Activated B cell treated with CpG ODN at 0.5 μM for 24 hours (primary cell): ENCODE results near the gene AVPR2. TPM values are rescaled to one million over a fixed set of nuclear protein-coding genes. Genes with fewer than 3 reads are reported as not detected.

ENCODE experiments used
- ATAC-seq: fragments of 200-7000 bp; cut with Tn5 transposase; one replicate; pipeline ENCODE4 v1.10.0; 2021; ENCODE audit warnings: low read depth, mild to moderate bottlenecking, moderate library complexity
- CTCF ChIA-PET: fragments of 350-600 bp; sonication (Branson Sonifier 250); formaldehyde crosslinking; loops from one replicate; lab custom pipeline; 2021; ENCODE audit warnings: antibody characterized with exemption; lab: Charles Lee
- POLR2A ChIA-PET: fragments of 350-600 bp; sonication (Branson Sonifier 250); formaldehyde crosslinking; loops from one replicate; lab custom pipeline; 2021; ENCODE audit warnings: antibody characterized with exemption; lab: Charles Lee
- DNase-seq: peaks from one replicate; pipeline ENCODE4 v3.0.0; 2022
- H3K27ac Mint-ChIP-seq: one replicate; pipeline ENCODE4 v1.8.0; 2020; ENCODE audit warnings: mixed read lengths
- H3K27me3 Mint-ChIP-seq: one replicate; pipeline ENCODE4 v1.8.0; 2021; ENCODE audit warnings: mixed read lengths
- H3K36me3 Mint-ChIP-seq: one replicate; pipeline ENCODE4 v1.8.0; 2021; ENCODE audit warnings: low read depth, mixed read lengths
- H3K4me1 Mint-ChIP-seq: one replicate; pipeline ENCODE4 v1.8.0; 2021; ENCODE audit warnings: mixed read lengths
- H3K4me3 Mint-ChIP-seq: one replicate; pipeline ENCODE4 v1.8.0; 2020; ENCODE audit warnings: mild to moderate bottlenecking, mixed read lengths
- H3K9me3 Mint-ChIP-seq: one replicate; pipeline ENCODE4 v1.8.0; 2020; ENCODE audit warnings: mixed read lengths
- intact Hi-C: fragments of 100-400 bp; cut with micrococcal nuclease; formaldehyde crosslinking; loops from one replicate; pipeline ENCODE4 v1.15.1; 2024
- total RNA-seq: library from RNA; stranded (reverse); gene quantifications from 2 replicates; pipeline ENCODE4 v1.2.3, GENCODE V29; 2022
- TF ChIP-seq, protein P1 (sequence below): fragments of 200-600 bp; IDR thresholded peaks from one replicate; pipeline ENCODE4 v1.8.0; 2022; ENCODE audit warnings: antibody characterized with exemption, mild to moderate bottlenecking

The AVPR2 gene
- total RNA-seq, 1 donor from 2014 or later = not detected

DNA sequence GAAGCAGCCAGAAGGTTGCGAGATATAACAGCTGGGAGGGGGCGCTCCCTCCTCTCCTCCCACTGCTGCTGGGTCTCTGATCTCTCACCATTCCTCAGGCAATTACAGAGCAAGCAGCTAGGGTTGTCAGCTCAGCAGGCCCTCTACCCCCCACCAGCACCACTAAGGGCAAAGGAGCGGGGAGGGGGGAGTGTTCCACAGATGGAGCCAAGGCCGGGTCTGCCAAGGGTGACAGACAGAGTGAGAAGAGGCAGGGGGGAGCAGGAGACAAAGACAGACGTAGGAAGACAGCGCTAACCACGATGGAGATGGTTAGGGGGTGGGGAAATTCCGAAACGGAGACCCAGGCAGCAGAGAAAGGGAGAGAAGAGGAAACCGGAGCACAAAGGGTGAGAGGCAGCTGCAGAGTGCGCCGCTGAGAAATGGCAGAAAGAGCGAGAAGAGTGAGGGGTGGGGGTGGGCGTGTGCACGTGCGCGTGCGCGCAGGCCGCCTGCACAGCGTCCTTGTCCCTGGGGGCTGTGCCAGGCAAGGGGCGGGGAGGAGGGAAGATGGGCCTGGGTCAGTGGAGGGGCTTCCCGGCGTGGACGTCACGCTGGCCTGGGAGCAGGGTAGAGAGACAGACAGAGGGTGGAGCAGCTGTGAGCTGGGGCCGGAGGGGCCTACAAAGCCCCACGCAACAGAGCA, 25.4 kb upstream of the AVPR2 start:
- no peak overlapping the region for H3K27ac Mint-ChIP-seq
- H3K36me3 Mint-ChIP-seq = no peaks in the 10 kb centered on the region
- DNase-seq = no peak
- ChIA-PET POLR2A (interaction anchor here (0.5 to 0.6 kb wide), 3 partner anchors 66 to 281 kb away, joined by 3 to 4 read pairs (median 3); no protein-coding TSS in a partner anchor), CTCF (no interaction called here)
- TF ChIP-seq, protein P1, sequence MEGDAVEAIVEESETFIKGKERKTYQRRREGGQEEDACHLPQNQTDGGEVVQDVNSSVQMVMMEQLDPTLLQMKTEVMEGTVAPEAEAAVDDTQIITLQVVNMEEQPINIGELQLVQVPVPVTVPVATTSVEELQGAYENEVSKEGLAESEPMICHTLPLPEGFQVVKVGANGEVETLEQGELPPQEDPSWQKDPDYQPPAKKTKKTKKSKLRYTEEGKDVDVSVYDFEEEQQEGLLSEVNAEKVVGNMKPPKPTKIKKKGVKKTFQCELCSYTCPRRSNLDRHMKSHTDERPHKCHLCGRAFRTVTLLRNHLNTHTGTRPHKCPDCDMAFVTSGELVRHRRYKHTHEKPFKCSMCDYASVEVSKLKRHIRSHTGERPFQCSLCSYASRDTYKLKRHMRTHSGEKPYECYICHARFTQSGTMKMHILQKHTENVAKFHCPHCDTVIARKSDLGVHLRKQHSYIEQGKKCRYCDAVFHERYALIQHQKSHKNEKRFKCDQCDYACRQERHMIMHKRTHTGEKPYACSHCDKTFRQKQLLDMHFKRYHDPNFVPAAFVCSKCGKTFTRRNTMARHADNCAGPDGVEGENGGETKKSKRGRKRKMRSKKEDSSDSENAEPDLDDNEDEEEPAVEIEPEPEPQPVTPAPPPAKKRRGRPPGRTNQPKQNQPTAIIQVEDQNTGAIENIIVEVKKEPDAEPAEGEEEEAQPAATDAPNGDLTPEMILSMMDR = no peak
- ATAC-seq = peak; percentile 10
- H3K4me1 Mint-ChIP-seq = peaks cover 16% of the 10 kb centered on the region
- H3K27me3 Mint-ChIP-seq = peaks cover 21% of the 10 kb centered on the region
- intact Hi-C loops = no loop called here
- no peaks in the 10 kb centered on the region for H3K9me3 Mint-ChIP-seq
- H3K4me3 Mint-ChIP-seq = peak overlapping the region; percentile 4

DNA sequence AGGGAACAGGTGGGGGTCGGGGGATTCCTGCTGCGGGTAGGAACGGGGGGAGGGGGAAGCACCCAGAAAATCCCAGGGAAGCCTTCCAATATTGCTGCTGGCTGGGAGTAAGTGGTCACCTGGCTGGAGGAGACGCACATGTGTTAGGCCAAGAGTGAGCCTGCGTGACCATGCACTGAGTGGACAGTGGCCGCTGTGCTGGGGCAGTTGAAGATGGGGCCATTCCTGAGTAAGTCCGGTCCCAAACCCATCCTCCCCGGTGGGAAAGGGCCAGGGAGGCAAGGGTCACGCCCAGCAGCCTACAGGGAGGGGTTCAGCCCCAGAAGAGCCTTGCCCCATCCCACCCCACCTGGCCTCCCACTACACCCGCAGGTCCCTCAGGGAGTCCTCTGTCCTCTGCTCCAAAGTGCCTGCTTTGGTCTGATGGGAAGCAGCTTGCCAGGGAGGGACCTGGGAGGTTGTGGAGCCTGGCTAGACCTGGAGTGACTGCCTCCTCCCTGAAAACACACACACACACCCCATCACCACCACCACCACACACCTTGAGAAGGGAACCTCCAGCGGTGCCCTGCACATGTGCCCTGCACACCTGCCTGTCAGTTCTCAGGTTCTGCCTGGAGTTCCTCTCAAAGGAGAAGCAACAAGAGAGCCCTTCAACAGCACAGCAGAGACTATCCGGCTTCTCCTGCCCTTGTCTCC, 24.6 kb upstream of the AVPR2 start:
- Mint-ChIP-seq H3K36me3 (no peaks in the 10 kb centered on the region), H3K4me3 (no peak overlapping the region), H3K9me3 (no peaks in the 10 kb centered on the region), H3K27ac (no peak overlapping the region), H3K27me3 (peaks cover 16% of the 10 kb centered on the region), H3K4me1 (peaks cover 20% of the 10 kb centered on the region)
- intact Hi-C loops = no loop called here
- TF ChIP-seq, protein P1 = no peak
- no peak for DNase-seq
- CTCF ChIA-PET = no interaction called here
- POLR2A ChIA-PET = no interaction called here
- ATAC-seq = no peak

DNA sequence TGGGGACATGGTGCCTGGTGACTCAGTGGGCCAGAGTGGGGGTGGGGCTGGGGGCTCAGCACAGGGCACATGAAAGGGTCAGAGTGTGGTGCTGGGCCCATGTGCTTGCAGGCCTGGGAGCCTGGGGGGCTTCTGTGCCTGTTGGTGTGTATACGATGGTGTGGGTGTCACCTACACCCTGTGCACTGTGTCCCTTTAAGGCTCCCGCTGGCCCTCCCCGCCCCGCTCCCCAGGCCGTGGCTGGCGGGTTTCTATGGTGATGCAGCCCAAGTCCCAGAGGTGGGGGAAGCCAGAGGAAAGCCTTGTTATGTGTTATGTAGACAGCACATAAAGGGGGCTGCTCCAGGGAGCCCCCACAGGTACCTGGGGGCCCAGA, 24.0 kb upstream of the AVPR2 start:
- ChIA-PET CTCF (no interaction called here), POLR2A (no interaction called here)
- Mint-ChIP-seq H3K4me1 (peaks cover 21% of the 10 kb centered on the region), H3K4me3 (no peak overlapping the region), H3K36me3 (no peaks in the 10 kb centered on the region), H3K9me3 (no peaks in the 10 kb centered on the region), H3K27ac (no peak overlapping the region), H3K27me3 (peaks cover 15% of the 10 kb centered on the region)
- no peak for DNase-seq
- intact Hi-C loops = no loop called here
- TF ChIP-seq, protein P1 = no peak
- ATAC-seq = no peak

DNA sequence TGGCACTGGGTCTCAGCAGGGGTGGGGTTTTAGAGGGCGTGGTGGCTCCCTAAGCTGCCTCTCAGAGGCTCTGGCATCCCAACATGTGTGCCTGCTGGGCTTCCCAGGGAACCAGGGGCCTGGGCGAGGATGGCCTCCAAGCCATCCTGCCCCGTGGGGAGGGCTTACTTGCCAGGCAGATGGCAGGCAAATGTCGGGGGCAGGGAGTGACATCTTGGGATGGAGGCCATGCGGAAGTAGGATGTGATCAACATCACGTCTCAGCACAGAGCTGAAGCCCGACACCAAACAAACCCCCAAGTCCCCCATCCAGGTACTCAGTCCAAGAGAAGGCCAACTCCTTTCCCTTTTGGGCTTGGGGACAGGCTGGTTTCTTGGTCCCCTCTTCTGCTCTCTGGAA, 23.2 kb upstream of the AVPR2 start:
- POLR2A ChIA-PET = no interaction called here
- no peak overlapping the region for H3K27ac Mint-ChIP-seq
- TF ChIP-seq, protein P1 = no peak
- no peaks in the 10 kb centered on the region for H3K9me3 Mint-ChIP-seq
- CTCF ChIA-PET = no interaction called here
- peaks cover 19% of the 10 kb centered on the region for H3K4me1 Mint-ChIP-seq
- H3K4me3 Mint-ChIP-seq = no peak overlapping the region
- ATAC-seq (no peak), DNase-seq (no peak)
- H3K36me3 Mint-ChIP-seq = no peaks in the 10 kb centered on the region
- intact Hi-C loops = no loop called here
- H3K27me3 Mint-ChIP-seq = peaks cover 12% of the 10 kb centered on the region

DNA sequence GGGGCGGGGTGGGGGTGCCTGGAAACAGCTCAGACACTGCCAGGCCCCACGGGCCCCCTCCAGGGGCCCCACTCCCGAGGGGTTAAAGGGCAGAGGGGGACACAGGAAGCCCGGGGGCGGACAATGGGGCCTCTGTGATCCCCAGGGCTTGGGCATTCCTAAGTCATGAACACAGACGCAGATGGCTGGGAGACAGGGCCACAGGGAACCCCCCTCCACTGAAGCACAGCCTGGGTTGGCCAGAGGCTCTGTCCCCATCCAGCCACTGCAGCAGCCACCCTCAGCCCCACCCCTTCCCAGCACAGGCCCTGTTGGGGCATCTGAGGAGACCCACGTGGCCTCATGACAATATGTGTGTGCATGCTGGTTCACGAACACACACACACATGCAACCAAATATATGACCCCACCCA, 22.4 kb upstream of the AVPR2 start:
- H3K36me3 Mint-ChIP-seq = no peaks in the 10 kb centered on the region
- H3K27ac Mint-ChIP-seq = peak overlapping the region; percentile 24
- no peaks in the 10 kb centered on the region for H3K9me3 Mint-ChIP-seq
- POLR2A ChIA-PET = no interaction called here
- ATAC-seq (no peak), DNase-seq (no peak)
- TF ChIP-seq, protein P1 = no peak
- CTCF ChIA-PET = no interaction called here
- H3K4me3 Mint-ChIP-seq = no peak overlapping the region
- intact Hi-C loops = no loop called here
- H3K4me1 Mint-ChIP-seq = peaks cover 19% of the 10 kb centered on the region
- H3K27me3 Mint-ChIP-seq = peaks cover 10% of the 10 kb centered on the region
